ENCODE measurements around the gene TMEM52B.

The TMEM52B gene

GRCh38 chr12:10160617-10161385 lies 18.0 kb upstream of the TMEM52B start:
- no peak overlapping the region for H3K4me2 ChIP-seq (ENCODE audit: low read depth, low read length, poor library complexity, severe bottlenecking)
- TF ChIP-seq CTCF (conservative IDR thresholded peaks at IDR 0.05; ENCODE audit: low read length) (no peak), EZH2phosphoT487 (IDR thresholded peaks at IDR 0.05; ENCODE audit: borderline replicate concordance) (no peak)
- H3K9ac ChIP-seq (ENCODE audit: low read depth, low read length, poor library complexity, severe bottlenecking), result no peak overlapping the region
- H3K9me2 ChIP-seq (replicated peaks; ENCODE audit: low read depth, low read length), result no peaks in the 10 kb centered on the region
- H3K9me3 ChIP-seq (ENCODE audit: insufficient read depth, low read depth, low read length), result no peaks in the 10 kb centered on the region
- no peak overlapping the region for H3K4me3 ChIP-seq (ENCODE audit: low read length, poor library complexity, severe bottlenecking)
- H2AFZ ChIP-seq (ENCODE audit: low read length), result no peak overlapping the region
- H3K4me1 ChIP-seq (ENCODE audit: insufficient read depth, low read length, poor library complexity, severe bottlenecking), result no peaks in the 10 kb centered on the region
- no peaks in the 10 kb centered on the region for H3K79me2 ChIP-seq (ENCODE audit: insufficient read depth, low read length)
- H4K20me1 ChIP-seq (ENCODE audit: insufficient read depth, low read length, poor library complexity, severe bottlenecking), result no peaks in the 10 kb centered on the region
- no peaks in the 10 kb centered on the region for H3K27me3 ChIP-seq (ENCODE audit: insufficient read depth, low read length, poor library complexity, severe bottlenecking)
- no peaks in the 10 kb centered on the region for H3F3A ChIP-seq (ENCODE audit: low read depth)
- no peaks in the 10 kb centered on the region for H3K36me3 ChIP-seq (ENCODE audit: insufficient read depth, low read length)

- Histone ChIP-seq H3K9ac (ENCODE audit: low read depth, low read length, poor library complexity, severe bottlenecking) (no peak overlapping the region), H3K36me3 (ENCODE audit: insufficient read depth, low read length) (no peaks in the 10 kb centered on the region), H3K4me3 (ENCODE audit: low read length, poor library complexity, severe bottlenecking) (no peak overlapping the region), H3K4me2 (ENCODE audit: low read depth, low read length, poor library complexity, severe bottlenecking) (no peak overlapping the region), H3K27me3 (ENCODE audit: insufficient read depth, low read length, poor library complexity, severe bottlenecking) (no peaks in the 10 kb centered on the region), H3K79me2 (ENCODE audit: insufficient read depth, low read length) (no peaks in the 10 kb centered on the region), H2AFZ (ENCODE audit: low read length) (no peak overlapping the region), H3K4me1 (ENCODE audit: insufficient read depth, low read length, poor library complexity, severe bottlenecking) (no peaks in the 10 kb centered on the region), H4K20me1 (ENCODE audit: insufficient read depth, low read length, poor library complexity, severe bottlenecking) (no peaks in the 10 kb centered on the region), H3K9me3 (ENCODE audit: insufficient read depth, low read depth, low read length) (no peaks in the 10 kb centered on the region), H3F3A (ENCODE audit: low read depth) (no peaks in the 10 kb centered on the region), H3K9me2 (replicated peaks; ENCODE audit: low read depth, low read length) (no peaks in the 10 kb centered on the region)
- TF ChIP-seq EZH2phosphoT487 (IDR thresholded peaks at IDR 0.05; ENCODE audit: borderline replicate concordance), result no peak
- TF ChIP-seq CTCF (conservative IDR thresholded peaks at IDR 0.05; ENCODE audit: low read length), result no peak
These were observed 15.7 kb upstream of the TMEM52B start for GRCh38 chr12:10163084-10163483.

- Histone ChIP-seq H3F3A (ENCODE audit: low read depth) (no peaks in the 10 kb centered on the region), H3K36me3 (ENCODE audit: insufficient read depth, low read length) (no peaks in the 10 kb centered on the region), H3K4me3 (ENCODE audit: low read length, poor library complexity, severe bottlenecking) (no peak overlapping the region), H3K4me1 (ENCODE audit: insufficient read depth, low read length, poor library complexity, severe bottlenecking) (no peaks in the 10 kb centered on the region), H4K20me1 (ENCODE audit: insufficient read depth, low read length, poor library complexity, severe bottlenecking) (no peaks in the 10 kb centered on the region), H3K9ac (ENCODE audit: low read depth, low read length, poor library complexity, severe bottlenecking) (no peak overlapping the region), H3K27me3 (ENCODE audit: insufficient read depth, low read length, poor library complexity, severe bottlenecking) (no peaks in the 10 kb centered on the region), H3K4me2 (ENCODE audit: low read depth, low read length, poor library complexity, severe bottlenecking) (no peak overlapping the region), H3K79me2 (ENCODE audit: insufficient read depth, low read length) (no peaks in the 10 kb centered on the region), H3K9me3 (ENCODE audit: insufficient read depth, low read depth, low read length) (no peaks in the 10 kb centered on the region), H3K9me2 (replicated peaks; ENCODE audit: low read depth, low read length) (no peaks in the 10 kb centered on the region), H2AFZ (ENCODE audit: low read length) (no peak overlapping the region)
- TF ChIP-seq EZH2phosphoT487 (IDR thresholded peaks at IDR 0.05; ENCODE audit: borderline replicate concordance), result no peak
- no peak for TF ChIP-seq CTCF (conservative IDR thresholded peaks at IDR 0.05; ENCODE audit: low read length)
These were observed 13.4 kb upstream of the TMEM52B start for GRCh38 chr12:10165421-10165820.
